Breast epithelium (tissue), 3 donors: Measurements from ENCODE around the gene LANCL2.

Source experiments
- POLR2AphosphoS5 ChIP-seq, 3 donors: sonication (generic); formaldehyde crosslinking; IDR thresholded peaks; one replicate each; pipeline ENCODE4 v1.6.1; 2017; ENCODE audit warnings: antibody characterized with exemption in 3 of 3
- TF ChIP-seq, protein P1 (sequence below), 3 donors: fragments of 450-650 bp; IDR thresholded peaks; one replicate each; pipeline ENCODE4 v1.5.1; 2016 to 2017; ENCODE audit warnings: antibody characterized with exemption in 3 of 3, mild to moderate bottlenecking in 3 of 3, moderate library complexity in 3 of 3

DNA sequence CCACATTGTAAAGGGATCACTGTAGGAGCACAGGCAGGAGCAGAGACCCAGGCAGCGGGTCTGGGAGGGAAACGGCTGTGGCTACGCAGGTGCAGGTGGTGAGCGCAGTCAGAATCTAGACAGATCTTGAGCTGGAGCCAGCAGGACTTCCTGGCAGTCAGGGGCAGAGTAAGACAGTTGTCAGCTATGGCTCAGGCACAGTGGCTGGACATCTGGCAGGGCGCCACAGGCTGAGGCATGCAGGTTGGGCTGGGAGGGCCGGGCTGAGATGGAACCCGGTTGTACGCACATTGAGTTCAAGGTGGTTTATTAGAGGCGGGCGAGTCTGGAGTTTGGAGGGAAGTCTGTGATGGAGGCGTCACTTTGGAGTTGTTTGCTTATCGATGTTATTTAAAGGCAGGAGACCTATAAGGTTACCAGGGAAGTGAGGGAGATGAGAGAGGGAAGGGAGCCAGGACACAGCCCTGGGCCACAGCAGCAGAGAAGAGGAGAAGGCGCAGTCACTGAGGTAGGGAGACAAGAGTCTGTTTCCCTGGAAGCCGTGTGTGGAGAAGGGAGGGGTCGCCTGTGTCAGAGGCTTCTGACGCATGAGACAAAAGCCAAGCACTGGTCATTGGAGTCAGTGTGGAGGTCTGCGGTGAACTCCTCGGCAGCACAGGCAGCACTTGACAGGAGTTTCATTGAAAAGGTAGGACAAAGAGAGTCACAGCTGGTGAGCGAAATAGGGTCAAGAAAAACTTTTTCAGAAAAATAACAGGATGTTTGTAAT is 73.8 kb downstream of the LANCL2 start:
- TF ChIP-seq, protein P1, sequence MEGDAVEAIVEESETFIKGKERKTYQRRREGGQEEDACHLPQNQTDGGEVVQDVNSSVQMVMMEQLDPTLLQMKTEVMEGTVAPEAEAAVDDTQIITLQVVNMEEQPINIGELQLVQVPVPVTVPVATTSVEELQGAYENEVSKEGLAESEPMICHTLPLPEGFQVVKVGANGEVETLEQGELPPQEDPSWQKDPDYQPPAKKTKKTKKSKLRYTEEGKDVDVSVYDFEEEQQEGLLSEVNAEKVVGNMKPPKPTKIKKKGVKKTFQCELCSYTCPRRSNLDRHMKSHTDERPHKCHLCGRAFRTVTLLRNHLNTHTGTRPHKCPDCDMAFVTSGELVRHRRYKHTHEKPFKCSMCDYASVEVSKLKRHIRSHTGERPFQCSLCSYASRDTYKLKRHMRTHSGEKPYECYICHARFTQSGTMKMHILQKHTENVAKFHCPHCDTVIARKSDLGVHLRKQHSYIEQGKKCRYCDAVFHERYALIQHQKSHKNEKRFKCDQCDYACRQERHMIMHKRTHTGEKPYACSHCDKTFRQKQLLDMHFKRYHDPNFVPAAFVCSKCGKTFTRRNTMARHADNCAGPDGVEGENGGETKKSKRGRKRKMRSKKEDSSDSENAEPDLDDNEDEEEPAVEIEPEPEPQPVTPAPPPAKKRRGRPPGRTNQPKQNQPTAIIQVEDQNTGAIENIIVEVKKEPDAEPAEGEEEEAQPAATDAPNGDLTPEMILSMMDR (IDR thresholded peaks at IDR 0.05) = no peak
- TF ChIP-seq POLR2AphosphoS5 (IDR thresholded peaks at IDR 0.05) = no peak
